Right lung (tissue), 5 donors: ENCODE data around the gene MRI1. TPM values are rescaled to one million over a fixed set of nuclear protein-coding genes. Genes with fewer than 3 reads are reported as not detected.

ENCODE experiments used
- DNase-seq, 2 donors: peaks; one replicate each; pipeline ENCODE4 v3.0.0-alpha.2; 2013
- polyA plus RNA-seq, 5 donors: library from polyadenylated mRNA; unstranded; fragments of 120-200 nt; gene quantifications; one replicate each; pipeline versions ENCODE4 v1.2.1 to v1.2.3, GENCODE V29; 2013; ENCODE audit warnings: inconsistent platforms in 1 of 5, low replicate concordance in 1 of 5; ENCODE audit not compliant: insufficient read length in 5 of 5, insufficient read depth in 1 of 5

Gene MRI1
- polyA plus RNA-seq, 5 donors = 42.2 to 70.5 (median 55.0) TPM

DNA sequence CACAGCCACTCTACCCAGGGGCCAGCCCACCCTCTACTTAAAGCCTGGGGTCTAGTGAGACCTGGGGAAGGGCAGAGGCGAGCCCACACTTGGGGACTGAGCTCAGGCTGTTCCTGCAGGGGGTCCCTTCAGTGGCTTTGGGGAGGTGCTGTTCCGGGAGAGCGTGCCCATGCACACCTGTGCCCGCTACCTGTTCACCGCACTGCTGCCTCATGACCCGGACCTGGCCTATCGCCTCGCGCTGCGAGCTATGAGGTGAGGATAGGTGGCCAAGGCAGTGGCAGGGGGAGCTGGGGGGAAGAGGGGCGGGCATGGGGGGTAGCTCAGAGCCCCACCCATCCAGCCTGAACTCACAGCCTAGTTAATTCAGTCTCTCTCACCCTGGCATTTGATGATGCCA lies 54.9 kb downstream of the MRI1 start:
- no peak for DNase-seq

DNA sequence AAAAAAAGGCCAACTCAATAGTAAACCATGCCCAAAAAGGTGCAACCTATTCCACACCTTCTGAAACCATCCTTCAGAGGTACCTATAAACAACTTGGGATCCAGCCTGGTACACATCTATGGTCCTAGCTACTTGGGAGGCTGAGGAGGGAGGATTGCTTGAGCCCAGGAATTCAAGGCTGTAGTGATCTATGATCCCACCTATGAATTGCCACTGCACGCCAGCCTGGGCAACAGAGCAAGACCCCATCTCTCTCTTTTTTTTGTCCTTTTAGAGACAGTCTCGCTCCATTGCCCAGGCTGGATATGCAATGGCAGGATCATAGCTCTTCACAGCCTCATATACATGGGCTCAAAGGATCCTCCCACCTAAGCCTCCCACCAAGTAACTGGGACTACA lies 57.0 kb downstream of the MRI1 start:
- no peak for DNase-seq

DNA sequence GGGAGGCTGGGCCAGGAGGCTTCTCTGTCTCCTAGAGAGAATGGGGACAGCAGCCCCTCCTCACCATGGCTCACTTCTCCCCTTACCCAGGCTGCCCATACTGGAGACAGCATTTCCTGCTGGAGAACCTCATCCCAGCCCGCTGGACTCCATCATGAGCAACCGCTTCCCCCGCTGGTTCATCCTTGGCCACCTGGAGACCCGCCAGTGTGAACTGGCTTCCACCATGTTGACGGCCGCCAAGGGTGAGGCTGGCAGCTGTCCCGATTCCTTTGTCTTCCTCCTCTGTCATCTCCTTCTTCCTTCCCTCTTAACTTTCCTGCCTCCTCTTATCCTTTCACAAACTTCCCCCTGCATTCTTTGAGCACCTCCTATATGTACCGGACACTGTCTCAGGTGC lies 58.9 kb downstream of the MRI1 start:
- no peak for DNase-seq

Other genes starting within 250 kb of the MRI1 start
- 100 to 1,000 TPM in 1 of 5 donors, 10 to 100 TPM in 4; 89.7 to 143 (median 95.1) TPM for gene C19orf53, start 9.9 kb downstream of the MRI1 start, polyA plus RNA-seq
- gene ZSWIM4, start 30.9 kb downstream of the MRI1 start, polyA plus RNA-seq = 1 to 10 TPM; 5.1 to 9.7 (median 8.0) TPM
- gene NANOS3, start 112.6 kb downstream of the MRI1 start, polyA plus RNA-seq = 1 to 10 TPM; 1.2 to 4.0 (median 2.1) TPM
- gene BRME1, start 141.6 kb downstream of the MRI1 start, polyA plus RNA-seq = 1 to 10 TPM; 6.5 to 9.8 (median 7.7) TPM
- 10 to 100 TPM; 19.8 to 35.5 (median 28.8) TPM for gene CC2D1A, start 141.7 kb downstream of the MRI1 start, polyA plus RNA-seq
- gene PODNL1, start 173.9 kb downstream of the MRI1 start, polyA plus RNA-seq = 1 to 10 TPM; 1.2 to 2.3 (median 1.7) TPM
- gene DCAF15, start 188.0 kb downstream of the MRI1 start, polyA plus RNA-seq = 10 to 100 TPM; 25.0 to 39.7 (median 29.0) TPM
- 10 to 100 TPM in 3 of 5 donors, 1 to 10 TPM in 2; 7.4 to 15.1 (median 10.7) TPM for gene RFX1, start 241.8 kb downstream of the MRI1 start, polyA plus RNA-seq